ENCODE data around the gene GPR63.

DNA sequence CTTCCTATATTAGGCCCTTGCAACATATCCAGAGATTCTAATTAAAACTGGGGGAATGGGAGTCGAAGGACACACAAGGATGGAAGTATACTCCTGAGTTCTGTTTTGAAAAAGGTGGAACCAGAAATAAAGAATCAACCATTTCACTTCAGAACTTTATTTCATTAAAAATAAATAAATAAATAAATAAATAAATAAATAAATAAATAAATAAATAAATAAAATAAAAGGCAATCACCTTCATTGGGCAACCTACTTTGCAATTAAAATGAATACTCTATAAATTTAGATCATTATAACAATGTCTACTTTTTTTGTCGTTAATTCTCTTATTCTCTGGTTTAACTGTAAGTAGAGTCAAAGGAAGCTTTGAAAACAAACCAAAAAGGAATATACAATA, 25.6 kb downstream of the GPR63 start:
- TF ChIP-seq, protein P1, sequence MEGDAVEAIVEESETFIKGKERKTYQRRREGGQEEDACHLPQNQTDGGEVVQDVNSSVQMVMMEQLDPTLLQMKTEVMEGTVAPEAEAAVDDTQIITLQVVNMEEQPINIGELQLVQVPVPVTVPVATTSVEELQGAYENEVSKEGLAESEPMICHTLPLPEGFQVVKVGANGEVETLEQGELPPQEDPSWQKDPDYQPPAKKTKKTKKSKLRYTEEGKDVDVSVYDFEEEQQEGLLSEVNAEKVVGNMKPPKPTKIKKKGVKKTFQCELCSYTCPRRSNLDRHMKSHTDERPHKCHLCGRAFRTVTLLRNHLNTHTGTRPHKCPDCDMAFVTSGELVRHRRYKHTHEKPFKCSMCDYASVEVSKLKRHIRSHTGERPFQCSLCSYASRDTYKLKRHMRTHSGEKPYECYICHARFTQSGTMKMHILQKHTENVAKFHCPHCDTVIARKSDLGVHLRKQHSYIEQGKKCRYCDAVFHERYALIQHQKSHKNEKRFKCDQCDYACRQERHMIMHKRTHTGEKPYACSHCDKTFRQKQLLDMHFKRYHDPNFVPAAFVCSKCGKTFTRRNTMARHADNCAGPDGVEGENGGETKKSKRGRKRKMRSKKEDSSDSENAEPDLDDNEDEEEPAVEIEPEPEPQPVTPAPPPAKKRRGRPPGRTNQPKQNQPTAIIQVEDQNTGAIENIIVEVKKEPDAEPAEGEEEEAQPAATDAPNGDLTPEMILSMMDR (conservative IDR thresholded peaks at IDR 0.05 in 1 of 2, IDR thresholded peaks at IDR 0.05 in 1 of 2; ENCODE audit: low read depth in 1 of 2, low read length in 2 of 2): no peak
- TF ChIP-seq EZH2 (IDR thresholded peaks at IDR 0.05; ENCODE audit: low read length, missing control alignments): no peak

Data from fibroblast of lung (primary cell).